NCI-H774 (cell line): Measurements from ENCODE around the gene ZDHHC5.

ENCODE experiments used
- DNase-seq: peaks from one replicate; lab custom pipeline; 2025; lab: John Stamatoyannopoulos, UW

Gene ZDHHC5

DNA sequence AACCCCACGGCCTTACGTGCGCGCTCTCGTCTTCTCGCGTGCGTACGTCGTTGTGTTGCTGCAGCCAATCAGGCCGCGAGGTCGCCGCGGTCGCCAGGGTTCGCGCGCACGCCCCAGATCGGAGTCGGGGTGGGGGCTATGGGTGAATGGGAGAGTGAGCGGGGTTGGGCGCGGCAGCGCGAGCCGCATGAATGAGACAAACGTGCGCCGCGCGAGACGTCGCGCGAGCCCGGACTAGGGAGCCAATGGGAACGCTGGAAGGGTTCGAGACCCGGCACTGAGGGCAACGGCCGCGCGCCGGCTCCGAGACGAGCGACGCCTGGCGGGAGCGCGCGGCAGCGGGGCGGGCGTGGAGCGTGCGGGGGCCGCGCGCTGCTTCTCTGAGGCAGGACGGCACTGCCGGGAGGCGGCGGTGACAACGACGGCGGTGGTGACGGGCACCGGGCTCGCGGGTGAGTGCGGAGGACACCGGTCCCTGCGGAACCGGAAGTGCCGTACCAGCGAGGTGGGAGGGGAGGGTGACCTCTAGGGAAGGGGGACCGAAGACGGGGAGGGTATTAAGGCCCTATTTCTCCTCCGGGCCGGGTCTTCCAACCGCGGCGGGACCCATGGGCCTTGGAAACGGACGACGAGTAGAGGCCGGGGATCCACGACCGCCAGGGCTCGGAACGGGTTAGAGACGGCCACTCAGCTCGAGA, at the start of gene ZDHHC5:
TSS of gene ZDHHC5 (plus strand) at position 379 of the 698 bp plus-strand sequence. CDS start 4,977 bp downstream, outside the sequence.
- peak; percentile 96 for DNase-seq

- DNase-seq = no peak
Measured at GRCh38 chr11:57618438-57618837, 49.5 kb upstream of the ZDHHC5 start.

DNA sequence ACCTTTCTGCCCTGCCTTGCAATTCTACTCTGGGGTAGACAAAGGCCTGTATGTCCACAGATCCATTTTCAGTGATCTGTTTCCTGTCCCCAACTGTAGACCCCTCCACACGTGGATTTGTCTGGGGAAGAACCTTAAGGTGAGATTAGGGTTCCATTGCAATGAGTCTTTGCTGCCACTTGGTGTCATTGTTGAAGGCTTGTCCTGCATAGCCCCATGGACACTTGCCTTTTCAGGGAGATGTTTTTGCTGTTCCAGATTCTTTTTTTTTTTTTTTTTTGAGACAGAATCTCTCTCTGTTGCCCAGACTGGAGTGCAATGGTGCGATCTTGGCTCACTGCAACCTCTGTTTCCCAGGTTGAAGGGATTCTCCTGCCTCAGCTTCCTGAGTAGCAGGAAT, 48.6 kb upstream of the ZDHHC5 start:
- no peak for DNase-seq

- DNase-seq = no peak
Measured at GRCh38 chr11:57620467-57620866, 47.4 kb upstream of the ZDHHC5 start.

GRCh38 chr11:57622263-57622662, 45.7 kb upstream of the ZDHHC5 start:
- DNase-seq = no peak

GRCh38 chr11:57624864-57625263, 43.0 kb upstream of the ZDHHC5 start:
- DNase-seq = no peak

DNA sequence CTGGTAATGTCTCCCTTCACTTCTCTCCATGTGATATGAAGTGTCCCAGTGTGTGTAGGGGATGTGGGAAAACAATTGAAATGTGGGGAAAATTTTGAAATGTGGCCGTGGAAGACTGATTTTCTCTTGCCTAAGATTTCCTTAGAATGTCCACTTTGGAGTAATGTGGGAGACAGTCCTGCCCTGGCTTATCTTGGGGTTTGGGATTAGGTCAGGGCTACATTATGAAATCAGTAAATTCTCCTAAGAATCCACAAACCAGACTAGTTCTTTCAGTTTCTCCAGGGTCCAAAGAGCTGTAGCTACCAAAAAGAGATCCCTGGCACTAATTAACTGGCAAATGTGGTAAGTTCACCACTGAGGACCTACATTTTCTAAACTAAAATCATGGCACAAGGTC, 41.0 kb upstream of the ZDHHC5 start:
- no peak for DNase-seq

- no peak for DNase-seq
Measured at GRCh38 chr11:57630171-57630570, 37.7 kb upstream of the ZDHHC5 start.

DNA sequence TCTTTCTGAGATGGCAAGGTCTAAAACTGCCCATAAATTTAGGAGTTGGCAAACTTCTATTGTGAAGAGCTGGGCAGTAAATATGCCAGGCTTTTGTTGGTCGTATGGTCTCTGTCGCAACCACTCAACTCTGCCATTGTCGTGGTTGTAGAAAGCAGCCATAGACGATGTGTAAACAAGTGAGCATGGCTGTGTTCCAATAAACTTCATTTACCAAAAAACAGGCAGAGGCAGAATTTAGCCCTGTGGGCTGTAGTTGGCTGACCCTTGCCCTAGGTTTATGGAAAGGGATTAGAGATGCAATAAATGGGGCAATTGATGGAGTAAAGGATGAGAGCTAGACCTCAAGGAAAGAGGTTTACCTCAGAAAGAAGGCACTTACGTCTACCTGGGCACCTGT, 35.8 kb upstream of the ZDHHC5 start:
- no peak for DNase-seq

GRCh38 chr11:57633394-57634070, 34.4 kb upstream of the ZDHHC5 start:
- DNase-seq = no peak

DNA sequence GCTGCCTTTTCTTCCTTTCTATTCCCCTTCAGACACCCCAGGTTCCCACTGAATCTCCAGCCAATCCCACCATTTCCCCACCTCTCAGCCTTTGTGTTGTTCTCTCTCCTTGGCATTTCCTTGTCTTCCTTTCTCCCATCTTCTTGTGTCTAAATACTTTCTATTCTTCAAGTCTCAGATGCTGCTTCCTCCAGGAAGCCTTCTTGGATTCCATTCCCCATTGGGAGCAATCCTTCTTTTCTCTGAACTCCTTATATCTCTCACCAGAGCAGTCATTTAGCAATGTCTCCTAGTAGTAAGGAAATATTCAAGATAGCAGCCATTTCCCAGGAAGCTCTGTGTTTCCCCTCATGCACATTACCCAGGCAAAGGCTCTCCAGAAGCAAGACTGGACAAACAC, 33.6 kb upstream of the ZDHHC5 start:
- no peak for DNase-seq

- no peak for DNase-seq
Measured at GRCh38 chr11:57635246-57635645, 32.7 kb upstream of the ZDHHC5 start.

GRCh38 chr11:57637626-57638004, 30.3 kb upstream of the ZDHHC5 start:
- DNase-seq = no peak

DNA sequence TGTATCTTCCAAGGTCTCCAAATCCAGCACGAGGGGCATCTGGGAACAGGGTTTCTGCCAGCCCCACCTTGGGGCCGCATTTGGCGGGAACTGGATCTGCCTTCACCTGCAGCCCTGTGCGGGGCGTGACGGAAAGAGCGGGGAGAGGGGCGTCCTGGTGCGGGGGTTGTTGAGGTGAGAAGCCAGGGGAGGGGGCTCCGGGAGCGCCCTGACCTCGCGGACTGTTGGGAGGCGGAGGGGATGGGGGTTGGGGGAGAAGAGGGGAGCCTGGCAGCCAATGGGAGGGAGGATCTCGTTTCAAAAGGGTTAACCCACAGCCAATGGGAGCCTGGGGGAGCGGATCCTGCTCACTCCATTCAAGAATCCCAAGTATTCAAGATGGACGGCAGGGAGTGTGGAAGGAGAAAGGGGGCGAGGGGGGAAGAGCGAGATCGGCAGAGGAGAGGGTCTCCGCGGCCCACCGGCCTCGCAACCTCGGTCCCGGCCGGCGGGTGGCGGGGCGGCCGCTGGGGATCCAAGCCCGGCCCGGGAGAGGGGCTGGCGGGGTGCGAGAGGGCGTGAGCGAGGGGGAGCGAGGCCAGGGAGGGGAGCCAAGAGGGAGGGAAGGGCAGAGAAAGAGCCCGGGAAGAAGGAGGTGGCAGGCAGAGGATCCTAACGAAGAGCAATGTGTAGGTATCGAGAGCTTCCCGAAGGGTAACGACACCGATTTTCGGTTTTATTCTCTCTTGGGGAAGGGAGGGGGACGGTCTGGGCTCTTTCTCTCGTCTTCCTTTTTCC, 29.7 kb upstream of the ZDHHC5 start:
- peak; percentile 73 for DNase-seq

- no peak for DNase-seq
Measured at GRCh38 chr11:57638811-57639320, 29.0 kb upstream of the ZDHHC5 start.

DNA sequence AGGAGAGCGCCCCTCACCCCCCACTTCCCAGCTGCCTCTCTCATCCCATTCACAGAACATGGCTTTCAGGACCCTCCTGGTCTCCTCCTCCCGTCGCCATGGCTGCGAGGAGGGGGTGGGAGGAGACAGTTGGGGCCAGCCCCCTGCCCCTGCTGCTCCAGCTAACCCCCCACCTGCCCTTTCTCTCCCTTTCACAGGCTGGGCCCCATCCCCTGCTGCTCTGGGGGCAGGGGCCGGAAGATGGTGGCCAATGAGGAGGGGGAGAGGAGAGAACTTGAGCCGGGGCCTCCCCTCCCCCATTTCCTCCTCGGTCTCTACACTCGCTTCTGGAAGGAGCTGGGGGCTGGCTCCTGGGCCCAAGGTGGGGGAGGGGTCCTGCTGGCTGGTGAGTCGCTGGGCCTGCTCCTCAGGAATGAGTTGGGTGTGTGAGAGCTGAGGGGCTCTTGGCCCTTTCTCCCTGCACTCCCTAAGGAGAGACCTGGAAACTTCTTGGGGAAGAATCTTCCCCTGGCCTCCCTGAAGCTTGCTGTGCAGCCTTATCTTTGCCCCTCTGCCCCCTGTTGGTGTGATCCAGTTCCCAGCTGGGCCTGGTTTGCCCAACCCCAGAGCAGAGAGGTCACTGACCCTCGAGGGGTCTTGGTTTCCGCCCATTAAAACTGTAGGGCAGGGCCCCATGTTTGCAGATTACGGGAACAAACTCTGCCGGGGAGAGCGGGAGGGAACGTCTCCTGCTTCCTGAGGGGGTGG, 28.4 kb upstream of the ZDHHC5 start:
- no peak for DNase-seq

- no peak for DNase-seq
Measured at GRCh38 chr11:57640068-57640800, 27.7 kb upstream of the ZDHHC5 start.

- no peak for DNase-seq
Measured at GRCh38 chr11:57641011-57641807, 26.7 kb upstream of the ZDHHC5 start.

DNA sequence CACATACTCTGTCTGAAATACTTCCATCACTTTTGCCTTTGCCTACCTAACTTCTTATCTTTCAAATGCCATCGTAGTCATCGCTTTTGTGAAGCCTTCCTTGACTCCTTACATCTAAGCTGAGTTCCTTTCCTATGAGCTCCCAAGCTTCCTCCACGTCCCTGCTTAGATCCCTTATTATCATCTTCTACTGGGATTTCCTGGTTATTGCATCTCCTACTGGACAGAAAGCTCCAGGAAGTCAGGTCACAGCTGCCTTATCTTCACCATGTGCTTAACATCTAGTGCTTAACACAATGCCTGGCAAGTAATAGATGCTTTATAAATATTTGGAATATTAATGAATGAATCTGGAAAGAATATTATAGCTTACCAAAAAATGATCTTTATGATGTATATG, 24.1 kb upstream of the ZDHHC5 start:
- no peak for DNase-seq
